Dedifferentiated amniotic fluid mesenchymal stem cell (primary cell): ENCODE measurements around the gene WDR36.
"Not testable (repeated sequence)": the region's sequence is repeated elsewhere in the genome, so short reads cannot be mapped to it uniquely, and the experiment has no call there.

Source experiments
- DNase-seq: peaks from one replicate; pipeline ENCODE4 v3.0.0-alpha.2; 2016; ENCODE audit errors: extremely low spot score

Gene WDR36

DNA sequence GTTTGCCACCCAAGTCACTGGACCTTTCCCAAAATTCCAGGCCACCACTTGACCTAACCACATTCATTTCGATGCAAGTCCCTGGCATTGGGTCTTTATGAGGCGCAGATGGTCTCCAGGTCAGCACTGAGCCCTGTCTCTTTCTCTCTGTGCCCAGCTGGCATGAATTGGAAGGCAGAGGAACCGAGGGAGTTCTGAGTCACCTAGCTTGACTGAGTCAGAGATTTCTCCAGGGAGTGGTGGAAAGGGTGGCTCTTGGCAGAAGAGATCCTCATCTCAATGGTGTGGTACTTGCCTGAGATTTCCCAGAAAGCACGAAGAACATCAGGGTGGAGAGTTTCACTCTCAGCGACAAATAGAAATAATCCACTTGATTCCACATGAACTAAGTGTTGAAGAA lies 43.8 kb downstream of the WDR36 start:
- no peak for DNase-seq

DNA sequence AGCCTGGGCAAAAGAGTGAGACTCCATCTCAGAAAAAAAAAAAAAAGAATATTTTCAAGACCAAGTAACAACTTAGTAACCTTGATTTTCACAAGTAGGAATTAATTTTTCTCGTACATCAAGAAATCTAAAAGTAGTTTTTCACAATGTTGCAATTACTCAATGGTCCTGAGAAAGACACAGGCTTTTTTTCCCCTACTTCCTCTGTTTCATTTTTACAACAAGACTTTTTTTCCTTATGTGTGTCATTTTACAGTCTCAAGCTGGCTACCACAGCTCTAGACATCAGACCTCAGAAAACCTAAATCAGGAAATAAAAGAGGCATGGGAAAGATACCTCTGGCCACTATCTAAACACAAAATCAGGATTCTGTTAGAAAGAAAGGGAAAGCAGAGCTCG lies 45.9 kb downstream of the WDR36 start:
- DNase-seq, result no peak

DNA sequence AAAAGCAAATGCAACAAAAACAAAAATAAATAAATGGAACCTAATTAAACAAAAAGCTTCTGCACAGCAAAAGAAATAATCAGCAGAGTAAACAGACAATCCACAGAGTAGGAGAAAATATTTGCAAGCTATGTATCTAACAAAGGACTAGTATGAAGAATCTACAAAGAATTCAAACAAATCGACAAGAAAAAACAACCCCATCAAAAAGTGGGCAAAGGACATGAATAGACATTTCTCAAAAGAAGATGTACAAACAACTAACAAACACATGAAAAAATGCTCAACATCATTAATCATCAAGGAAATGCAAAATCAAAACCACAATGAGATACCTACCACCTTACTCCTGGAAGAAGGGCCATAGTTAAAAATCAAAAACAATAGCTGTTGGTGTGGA lies 49.3 kb downstream of the WDR36 start:
- DNase-seq, result not testable (repeated sequence)

DNA sequence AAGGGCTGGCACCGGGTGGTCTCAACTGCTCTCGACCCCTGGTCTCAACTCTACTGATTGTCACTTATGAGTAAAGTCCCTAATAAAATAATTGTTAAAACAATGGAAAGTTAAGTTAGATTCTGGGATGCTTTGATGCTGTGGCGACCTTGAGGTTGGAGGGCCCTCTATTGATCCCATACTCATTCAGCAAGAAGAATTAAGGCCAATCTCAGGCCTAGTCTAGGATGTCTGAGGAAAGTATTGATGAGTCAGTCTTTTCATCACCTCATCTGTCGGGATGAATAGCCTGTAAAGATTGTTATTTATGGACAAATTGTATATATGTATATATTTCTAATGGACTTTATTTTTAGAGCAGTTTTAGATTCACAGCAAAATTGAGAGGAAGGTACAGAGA lies 50.8 kb downstream of the WDR36 start:
- no peak for DNase-seq

DNA sequence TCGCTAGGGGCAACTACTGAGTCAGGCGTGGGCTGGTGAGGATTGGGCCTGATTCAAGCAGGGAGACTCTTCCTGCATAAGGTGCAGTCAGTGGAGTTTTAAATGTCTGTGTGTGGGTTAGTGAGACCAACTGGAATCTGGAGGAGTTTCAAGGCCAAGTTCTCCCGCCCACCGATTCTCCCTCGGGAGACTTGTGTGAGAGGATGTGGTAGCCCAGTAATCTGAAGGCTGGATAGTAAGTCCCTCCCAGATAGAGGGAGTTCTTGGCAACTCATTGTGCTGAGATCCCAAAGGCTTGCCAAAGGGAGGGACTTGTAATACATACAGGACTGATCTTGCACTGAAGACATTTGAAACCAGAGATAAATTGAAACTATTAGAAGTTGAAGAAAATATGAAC lies 51.8 kb downstream of the WDR36 start:
- peak; percentile 61 for DNase-seq

DNA sequence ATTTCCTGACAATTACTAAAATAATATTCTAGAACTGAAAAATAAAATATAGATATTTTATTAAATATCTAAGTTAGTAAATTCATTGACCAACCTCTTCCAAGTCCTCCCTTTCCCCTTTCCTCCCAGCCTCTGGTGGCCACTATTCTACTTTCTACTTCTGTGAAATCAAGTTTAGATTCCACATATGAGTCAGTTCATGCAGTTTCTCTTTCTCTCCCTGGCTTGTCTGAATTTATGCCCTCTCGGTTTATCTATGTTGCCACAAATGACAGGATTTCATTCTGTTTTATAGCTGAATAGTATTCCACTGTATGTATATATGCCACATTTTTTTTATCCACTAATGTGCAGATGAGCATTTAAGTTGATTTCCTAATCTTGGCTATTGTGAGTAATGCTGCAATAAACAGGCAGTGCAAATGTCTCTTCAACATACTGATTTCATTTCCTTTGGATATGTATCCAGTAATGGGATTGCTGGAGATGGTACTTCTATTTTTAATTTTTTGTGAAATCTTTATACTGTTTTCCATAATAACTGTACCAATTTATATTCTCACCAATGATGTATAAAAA lies 52.3 kb downstream of the WDR36 start:
- peak; percentile 17 for DNase-seq

DNA sequence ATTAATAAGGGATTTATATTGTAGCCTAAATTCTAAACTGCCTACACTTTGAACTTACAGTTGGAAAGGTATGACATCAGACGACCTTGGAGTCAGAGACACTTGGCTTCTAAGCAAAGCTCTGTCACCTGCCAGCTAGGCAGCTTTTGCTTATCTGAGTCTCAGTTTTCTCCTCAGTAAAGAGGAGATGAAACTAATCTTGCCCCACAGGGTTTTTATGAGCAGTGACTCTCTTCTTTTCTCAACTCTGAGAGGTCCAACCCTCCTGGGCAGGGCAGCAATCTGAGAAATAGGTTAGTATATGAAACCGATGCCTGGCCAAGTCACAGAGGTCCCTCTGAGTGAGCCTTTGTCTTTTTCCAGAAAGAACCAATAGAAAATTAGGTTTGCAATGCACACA lies 53.9 kb downstream of the WDR36 start:
- no peak for DNase-seq

DNA sequence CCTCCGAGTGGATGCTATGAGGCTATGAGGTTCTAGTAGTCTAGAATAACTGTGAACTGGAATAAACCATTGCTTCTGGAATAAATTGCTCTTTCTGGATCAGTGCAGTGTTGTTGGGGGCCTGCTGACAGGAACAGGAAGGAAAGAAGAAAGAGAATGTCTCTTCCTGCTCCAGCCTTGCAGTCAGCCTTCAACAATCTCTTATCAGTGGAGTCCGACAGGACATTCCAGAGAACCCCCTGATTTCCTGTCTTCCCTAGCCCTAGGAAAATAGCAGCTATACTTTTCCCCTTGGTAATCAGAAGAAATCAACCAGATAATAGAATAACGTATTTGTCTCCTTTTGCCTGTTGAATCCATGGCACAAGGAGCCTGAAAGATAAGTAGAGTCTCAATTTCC lies 55.4 kb downstream of the WDR36 start:
- DNase-seq, result no peak

DNA sequence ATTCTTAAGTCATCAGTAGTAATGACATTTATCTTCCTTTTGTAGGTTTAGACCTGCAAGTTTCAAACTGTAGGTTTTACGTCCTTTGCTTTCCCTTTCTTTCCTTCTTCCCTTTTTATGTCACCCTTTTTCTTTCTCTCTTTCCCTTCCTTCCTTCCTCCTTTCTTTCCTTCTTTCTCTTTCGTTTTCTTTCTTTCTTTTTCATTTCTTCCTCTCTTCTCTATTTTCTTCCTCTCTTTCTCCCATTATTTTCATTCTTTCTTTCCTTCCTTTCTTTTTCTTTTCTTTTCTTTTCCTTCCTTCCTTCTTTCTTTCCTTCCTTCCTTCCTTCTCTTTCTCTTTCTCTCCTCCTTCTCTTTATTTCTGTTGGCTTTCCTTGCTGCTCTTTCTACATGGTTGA lies 59.9 kb downstream of the WDR36 start:
- no peak for DNase-seq

DNA sequence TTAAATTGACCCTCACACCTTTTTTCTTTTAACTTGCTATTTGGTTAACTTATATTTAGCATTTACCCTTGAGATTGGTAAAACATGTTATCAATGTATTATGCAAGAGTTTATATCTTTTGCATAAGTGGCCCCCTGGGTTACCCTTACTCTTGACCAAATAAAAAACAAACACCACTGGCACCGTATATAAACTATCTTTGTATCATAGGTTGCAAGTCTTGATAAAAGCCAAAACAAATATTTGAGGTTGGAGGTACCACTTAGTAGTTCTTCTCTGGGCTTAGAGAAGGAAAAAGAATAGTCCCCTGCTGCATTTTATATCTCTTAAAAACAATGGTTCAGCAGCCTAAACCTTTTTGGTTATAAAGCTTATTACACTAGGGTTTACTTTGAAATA lies 61.3 kb downstream of the WDR36 start:
- no peak for DNase-seq

DNA sequence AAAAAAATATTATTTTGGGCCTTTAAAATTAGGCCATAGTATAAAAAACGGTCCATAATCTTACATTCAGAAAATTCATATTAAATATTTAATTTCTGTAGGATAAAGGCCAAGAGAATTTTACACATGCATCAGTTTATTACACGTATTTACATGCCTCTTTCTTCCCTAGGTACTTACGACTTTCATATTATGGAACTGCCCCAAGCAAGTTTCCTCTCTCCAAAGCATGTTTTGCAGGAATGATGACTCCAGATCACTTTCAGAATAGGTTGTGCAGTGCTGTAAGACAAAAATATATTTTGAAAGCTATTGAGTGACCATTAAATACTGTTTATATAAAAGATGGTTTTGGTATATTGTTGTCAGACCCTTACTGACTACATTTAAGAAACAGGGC lies 61.8 kb downstream of the WDR36 start:
- DNase-seq, result no peak

DNA sequence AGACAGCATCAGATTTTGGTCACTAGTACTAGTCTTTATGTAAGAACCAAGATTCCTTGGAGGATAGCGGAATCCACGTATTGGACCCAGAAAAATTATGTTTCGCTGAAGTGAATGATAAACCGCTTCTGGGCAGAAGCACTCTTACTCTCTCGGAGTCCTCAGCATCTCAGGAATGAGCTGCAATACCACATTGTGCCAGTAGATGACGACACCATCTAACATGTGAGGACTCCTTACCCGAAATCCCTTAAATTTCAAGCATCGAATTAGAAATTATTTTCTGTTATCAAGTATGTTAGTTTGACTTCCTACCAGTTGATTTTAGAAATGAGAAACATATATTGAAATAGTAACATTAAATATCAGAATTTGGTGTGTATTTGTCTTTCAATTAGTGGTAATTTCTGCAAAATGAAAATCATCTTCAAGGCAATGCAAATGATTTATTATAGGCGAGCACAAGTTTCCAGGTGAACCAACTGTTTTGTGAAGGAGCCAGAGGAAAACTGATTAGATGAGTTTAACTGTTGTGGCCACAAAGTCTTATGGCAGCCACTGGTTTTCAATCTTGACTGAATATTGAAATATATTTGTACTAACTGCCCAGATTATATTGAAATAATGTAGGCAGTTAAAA lies 66.1 kb downstream of the WDR36 start:
- DNase-seq, result peak; percentile 93

DNA sequence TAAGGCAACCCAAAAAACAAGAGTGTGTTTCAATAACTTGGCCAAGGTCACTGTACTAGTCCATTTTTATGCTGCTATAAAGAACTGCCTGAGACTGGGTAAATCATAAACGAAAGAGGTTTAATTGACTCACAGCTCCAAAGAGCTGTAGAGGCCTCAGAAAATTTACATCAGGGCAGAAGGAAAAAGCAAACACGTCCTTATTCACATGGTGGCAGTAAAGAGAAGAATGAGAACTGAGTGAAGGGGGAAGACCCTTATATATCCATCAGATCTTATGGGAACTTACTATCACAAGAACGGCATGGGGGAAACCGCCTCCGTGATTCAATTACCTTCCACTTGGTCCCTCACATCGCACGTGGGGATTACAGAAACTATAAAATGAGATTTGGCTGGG lies 67.7 kb downstream of the WDR36 start:
- DNase-seq, result no peak

DNA sequence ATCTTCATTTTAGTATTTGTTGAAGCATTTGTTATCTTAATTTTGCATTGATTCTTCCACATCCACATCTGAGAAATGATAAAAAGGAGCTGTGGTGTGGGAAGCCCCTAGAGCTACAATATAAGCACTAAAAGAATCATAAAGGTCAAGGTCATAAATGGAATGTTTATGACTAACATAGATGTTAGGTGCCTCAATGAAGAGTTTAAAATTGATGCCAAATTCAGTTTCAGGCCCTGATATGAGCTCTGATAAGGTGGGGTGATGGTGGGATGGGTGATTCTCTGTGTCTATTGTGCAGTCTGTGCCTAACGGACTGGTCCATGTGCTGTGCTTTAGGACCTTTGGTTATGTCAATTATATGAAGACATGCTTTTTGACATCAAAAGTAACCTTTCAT lies 70.9 kb downstream of the WDR36 start:
- DNase-seq, result no peak

DNA sequence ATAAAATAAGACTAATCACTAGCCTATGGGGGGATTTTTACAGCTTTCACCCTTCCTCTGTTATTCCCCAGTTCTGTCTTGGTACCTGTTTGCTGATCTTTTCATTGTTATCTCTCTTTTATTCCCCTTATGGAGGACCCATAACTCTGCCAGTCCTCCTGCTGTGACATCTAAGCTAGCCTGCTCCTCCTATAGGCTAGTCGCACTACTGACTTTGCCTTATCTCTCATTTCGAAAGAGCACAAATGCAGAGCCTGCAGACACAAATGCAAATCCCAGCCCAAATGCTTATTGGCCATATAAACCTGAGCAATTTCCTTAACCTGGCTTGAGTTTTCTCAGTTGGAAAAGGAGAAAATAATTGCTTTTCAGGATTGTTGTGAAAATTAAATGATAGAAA lies 72.9 kb downstream of the WDR36 start:
- DNase-seq, result no peak

DNA sequence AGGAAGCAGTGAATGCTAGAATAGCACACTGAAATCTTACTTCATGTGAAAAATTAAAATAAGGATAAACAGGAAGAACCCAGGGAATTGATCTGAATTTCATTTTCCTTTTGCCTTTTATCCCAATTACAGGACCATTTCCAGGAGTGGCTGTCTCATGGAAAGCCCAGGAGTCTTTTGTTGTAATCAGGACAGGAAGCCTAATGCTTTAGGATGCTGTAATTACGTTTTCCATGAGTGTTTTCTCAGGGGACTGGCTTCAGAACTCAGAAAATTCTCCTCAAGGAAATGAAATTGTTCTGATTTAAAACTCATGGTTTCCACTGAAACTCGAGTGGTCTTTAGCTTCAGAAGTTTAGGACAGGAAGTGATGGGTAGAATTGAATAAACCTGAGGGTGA lies 75.4 kb downstream of the WDR36 start:
- no peak for DNase-seq

DNA sequence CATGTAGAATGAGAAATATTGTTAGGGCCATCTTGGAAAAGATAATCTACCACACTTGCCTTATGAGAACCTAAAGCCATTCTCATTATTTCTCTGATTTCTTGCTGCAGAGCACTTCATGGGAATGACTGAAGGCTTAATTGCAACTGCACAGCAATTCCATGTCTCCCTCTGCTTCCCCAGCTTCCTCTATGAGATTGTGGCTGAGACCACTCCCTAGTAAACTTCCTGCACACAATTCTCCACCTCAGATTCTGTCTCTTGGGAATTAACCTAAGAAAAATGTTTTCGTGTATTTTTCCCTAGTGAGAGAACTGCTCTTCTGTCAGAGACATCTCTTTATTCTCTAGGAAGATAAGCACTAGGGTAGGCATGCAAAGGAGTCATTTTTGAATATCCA lies 76.5 kb downstream of the WDR36 start:
- DNase-seq, result no peak

DNA sequence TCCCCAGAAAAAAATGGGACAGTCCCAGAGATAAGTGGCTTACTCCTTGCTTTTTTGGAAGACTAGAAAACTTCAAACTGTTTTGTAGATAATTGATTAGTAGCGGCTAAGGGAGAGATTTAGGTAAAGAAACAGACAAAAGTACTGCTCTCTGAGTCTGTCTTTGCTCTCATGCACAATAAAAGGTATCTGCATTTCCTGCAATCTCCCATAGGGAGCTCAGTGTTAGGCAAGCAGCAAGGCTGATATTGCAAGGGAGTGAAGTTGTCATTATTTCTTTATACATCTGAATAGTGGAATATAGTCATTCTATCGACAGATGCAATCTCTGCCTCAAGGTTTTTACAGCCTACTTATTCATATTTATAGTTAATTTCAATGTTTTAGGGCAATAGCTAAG lies 77.1 kb downstream of the WDR36 start:
- DNase-seq, result no peak

DNA sequence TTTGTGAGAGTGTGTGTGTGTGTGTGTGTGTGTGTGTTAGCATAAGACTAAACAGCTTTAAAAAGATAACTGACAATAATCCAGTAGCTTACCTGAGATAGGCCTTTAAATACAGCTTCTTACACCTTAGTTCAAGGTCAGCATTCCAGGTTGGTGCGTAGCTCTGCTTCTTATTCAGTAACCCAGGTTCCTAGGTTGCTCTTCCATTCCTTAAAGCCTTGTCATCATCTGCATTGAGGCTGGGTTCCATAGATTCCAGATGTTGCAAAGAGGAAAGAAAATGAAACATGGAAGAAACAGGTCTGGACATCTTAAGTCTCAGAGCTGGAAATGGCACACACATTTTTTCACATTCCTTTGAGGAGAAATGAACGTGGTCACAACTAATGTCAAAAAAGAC lies 78.1 kb downstream of the WDR36 start:
- DNase-seq, result no peak

DNA sequence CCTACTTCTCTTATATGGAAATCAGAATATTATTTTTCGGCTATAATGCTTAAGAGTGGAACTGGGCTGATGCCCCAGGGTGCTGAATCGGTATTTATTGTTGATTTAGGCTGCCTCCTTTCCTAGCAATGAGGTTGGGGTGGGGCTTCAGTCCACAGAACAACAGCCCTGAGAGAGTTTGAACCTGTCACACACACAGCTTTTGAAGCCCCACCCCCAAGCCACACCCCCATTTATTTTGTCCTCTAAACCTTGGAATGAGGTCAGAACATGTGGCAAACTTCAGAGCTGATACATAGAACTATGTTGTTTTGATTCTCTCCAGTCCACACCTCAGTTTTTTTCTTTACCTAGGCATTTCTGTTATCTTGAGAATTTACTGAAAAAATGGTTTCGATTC lies 80.4 kb downstream of the WDR36 start:
- DNase-seq, result no peak

DNA sequence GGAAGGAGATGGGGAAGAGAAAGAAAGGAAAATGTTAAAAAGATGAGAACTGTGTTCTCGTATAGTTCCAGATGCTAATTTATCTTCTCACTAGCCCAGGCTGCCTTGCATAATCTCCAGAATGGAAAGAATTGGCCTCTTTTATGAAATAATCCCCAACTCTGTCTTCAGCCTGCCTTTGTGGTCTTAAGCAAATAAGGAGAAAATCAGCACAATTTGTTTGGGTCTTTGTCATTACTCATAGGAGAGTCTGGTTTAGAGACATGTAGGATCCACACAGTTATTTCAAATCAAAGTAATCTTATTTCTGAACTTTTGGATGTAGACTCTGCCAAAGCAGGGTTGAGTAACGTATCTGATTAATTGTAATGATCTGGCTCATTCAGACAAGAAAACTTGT lies 81.3 kb downstream of the WDR36 start:
- no peak for DNase-seq
